Measurements from ENCODE around the gene AMIGO3.

DNA sequence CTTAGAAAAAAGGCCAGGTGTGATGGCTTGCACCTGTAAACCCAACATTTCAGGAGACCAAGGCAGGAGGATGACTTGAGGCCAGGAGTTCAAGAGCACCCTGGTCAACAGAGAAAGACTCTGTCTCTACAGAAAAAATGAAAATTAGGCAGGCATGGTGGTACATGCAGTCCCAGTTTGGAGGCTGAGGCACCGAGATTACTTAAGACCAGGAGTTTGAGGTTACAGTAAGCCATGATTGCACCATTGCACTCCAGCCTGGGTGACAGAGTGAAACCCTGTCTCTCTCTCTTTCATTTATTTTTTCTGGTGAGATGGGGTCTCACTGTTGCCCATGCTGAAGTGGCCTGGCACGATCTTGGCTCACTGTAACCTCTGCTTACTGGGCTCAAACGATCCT, 42.2 kb upstream of the AMIGO3 start:
- TF ChIP-seq RB1 (IDR thresholded peaks at IDR 0.05; ENCODE audit: borderline replicate concordance) (no peak), YY1 (IDR thresholded peaks at IDR 0.05; ENCODE audit: low read depth, low read length) (no peak), SP1 (IDR thresholded peaks at IDR 0.05; ENCODE audit: low read depth, low read length) (no peak), FOXK2 (IDR thresholded peaks at IDR 0.05) (no peak), POLR2A (IDR thresholded peaks at IDR 0.05; ENCODE audit: low read depth, low read length) (no peak), ETV6 (conservative IDR thresholded peaks at IDR 0.05 in 1 of 2, IDR thresholded peaks at IDR 0.05 in 1 of 2; ENCODE audit: borderline replicate concordance in 1 of 2, low read depth in 1 of 2) (no peak)
- TF ChIP-seq, protein P1, sequence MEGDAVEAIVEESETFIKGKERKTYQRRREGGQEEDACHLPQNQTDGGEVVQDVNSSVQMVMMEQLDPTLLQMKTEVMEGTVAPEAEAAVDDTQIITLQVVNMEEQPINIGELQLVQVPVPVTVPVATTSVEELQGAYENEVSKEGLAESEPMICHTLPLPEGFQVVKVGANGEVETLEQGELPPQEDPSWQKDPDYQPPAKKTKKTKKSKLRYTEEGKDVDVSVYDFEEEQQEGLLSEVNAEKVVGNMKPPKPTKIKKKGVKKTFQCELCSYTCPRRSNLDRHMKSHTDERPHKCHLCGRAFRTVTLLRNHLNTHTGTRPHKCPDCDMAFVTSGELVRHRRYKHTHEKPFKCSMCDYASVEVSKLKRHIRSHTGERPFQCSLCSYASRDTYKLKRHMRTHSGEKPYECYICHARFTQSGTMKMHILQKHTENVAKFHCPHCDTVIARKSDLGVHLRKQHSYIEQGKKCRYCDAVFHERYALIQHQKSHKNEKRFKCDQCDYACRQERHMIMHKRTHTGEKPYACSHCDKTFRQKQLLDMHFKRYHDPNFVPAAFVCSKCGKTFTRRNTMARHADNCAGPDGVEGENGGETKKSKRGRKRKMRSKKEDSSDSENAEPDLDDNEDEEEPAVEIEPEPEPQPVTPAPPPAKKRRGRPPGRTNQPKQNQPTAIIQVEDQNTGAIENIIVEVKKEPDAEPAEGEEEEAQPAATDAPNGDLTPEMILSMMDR (IDR thresholded peaks at IDR 0.05 in 2 of 3, conservative IDR thresholded peaks at IDR 0.05 in 1 of 3; ENCODE audit: control insufficient read depth in 2 of 3, extremely low read depth in 1 of 3, insufficient read depth in 1 of 3, low read depth in 3 of 3, low read length in 3 of 3): no peak
- TF ChIP-seq, protein P2, sequence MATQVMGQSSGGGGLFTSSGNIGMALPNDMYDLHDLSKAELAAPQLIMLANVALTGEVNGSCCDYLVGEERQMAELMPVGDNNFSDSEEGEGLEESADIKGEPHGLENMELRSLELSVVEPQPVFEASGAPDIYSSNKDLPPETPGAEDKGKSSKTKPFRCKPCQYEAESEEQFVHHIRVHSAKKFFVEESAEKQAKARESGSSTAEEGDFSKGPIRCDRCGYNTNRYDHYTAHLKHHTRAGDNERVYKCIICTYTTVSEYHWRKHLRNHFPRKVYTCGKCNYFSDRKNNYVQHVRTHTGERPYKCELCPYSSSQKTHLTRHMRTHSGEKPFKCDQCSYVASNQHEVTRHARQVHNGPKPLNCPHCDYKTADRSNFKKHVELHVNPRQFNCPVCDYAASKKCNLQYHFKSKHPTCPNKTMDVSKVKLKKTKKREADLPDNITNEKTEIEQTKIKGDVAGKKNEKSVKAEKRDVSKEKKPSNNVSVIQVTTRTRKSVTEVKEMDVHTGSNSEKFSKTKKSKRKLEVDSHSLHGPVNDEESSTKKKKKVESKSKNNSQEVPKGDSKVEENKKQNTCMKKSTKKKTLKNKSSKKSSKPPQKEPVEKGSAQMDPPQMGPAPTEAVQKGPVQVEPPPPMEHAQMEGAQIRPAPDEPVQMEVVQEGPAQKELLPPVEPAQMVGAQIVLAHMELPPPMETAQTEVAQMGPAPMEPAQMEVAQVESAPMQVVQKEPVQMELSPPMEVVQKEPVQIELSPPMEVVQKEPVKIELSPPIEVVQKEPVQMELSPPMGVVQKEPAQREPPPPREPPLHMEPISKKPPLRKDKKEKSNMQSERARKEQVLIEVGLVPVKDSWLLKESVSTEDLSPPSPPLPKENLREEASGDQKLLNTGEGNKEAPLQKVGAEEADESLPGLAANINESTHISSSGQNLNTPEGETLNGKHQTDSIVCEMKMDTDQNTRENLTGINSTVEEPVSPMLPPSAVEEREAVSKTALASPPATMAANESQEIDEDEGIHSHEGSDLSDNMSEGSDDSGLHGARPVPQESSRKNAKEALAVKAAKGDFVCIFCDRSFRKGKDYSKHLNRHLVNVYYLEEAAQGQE (IDR thresholded peaks at IDR 0.05; ENCODE audit: low read depth, low read length): no peak
- TF ChIP-seq, protein P3, sequence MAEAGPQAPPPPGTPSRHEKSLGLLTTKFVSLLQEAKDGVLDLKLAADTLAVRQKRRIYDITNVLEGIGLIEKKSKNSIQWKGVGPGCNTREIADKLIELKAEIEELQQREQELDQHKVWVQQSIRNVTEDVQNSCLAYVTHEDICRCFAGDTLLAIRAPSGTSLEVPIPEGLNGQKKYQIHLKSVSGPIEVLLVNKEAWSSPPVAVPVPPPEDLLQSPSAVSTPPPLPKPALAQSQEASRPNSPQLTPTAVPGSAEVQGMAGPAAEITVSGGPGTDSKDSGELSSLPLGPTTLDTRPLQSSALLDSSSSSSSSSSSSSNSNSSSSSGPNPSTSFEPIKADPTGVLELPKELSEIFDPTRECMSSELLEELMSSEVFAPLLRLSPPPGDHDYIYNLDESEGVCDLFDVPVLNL (IDR thresholded peaks at IDR 0.05; ENCODE audit: low read depth, low read length): no peak
- TF ChIP-seq, protein P4, sequence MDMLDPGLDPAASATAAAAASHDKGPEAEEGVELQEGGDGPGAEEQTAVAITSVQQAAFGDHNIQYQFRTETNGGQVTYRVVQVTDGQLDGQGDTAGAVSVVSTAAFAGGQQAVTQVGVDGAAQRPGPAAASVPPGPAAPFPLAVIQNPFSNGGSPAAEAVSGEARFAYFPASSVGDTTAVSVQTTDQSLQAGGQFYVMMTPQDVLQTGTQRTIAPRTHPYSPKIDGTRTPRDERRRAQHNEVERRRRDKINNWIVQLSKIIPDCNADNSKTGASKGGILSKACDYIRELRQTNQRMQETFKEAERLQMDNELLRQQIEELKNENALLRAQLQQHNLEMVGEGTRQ (IDR thresholded peaks at IDR 0.05; ENCODE audit: borderline replicate concordance, low read depth, low read length): no peak
- TF ChIP-seq, protein P5, sequence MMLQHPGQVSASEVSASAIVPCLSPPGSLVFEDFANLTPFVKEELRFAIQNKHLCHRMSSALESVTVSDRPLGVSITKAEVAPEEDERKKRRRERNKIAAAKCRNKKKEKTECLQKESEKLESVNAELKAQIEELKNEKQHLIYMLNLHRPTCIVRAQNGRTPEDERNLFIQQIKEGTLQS (IDR thresholded peaks at IDR 0.05; ENCODE audit: borderline replicate concordance, extremely low read depth, low read depth, low read length): no peak

All from GM12878 (cell line).